NCI-H2196 (cell line): ENCODE results near the gene VWA2.

Experiments
- DNase-seq: peaks from one replicate; lab custom pipeline; 2025; ENCODE audit not compliant: unreplicated experiment; lab: John Stamatoyannopoulos, UW

The VWA2 gene

GRCh38 chr10:114337510-114338462, 98.7 kb downstream of the VWA2 start:
- DNase-seq: no peak

GRCh38 chr10:114340816-114341215, 101.8 kb downstream of the VWA2 start:
- no peak for DNase-seq
